Fibroblast of lung (primary cell): Measurements from ENCODE around the gene FARP1. TPM values are rescaled to one million over a fixed set of nuclear protein-coding genes. Genes with fewer than 3 reads are reported as not detected.

Source experiments
- DNase-seq, 2 donors: peaks; one replicate each; pipeline versions ENCODE4 v3.0.0 to v3.0.0-alpha.2; 2010; ENCODE audit warnings: low read depth in 2 of 2
- H2AFZ ChIP-seq: 2 replicates; pipeline ENCODE4 v1.5.1; 2012; ENCODE audit warnings: low read length, control low read depth, inconsistent platforms
- H3K27ac ChIP-seq: 2 replicates; pipeline ENCODE4 v1.5.1; 2011; ENCODE audit warnings: low read length, control low read depth; ENCODE audit not compliant: insufficient read depth
- H3K27me3 ChIP-seq: 2 replicates; pipeline ENCODE4 v1.5.1; 2011; ENCODE audit warnings: mild to moderate bottlenecking, low read length; ENCODE audit not compliant: control insufficient read depth, insufficient read depth
- H3K36me3 ChIP-seq: 2 replicates; pipeline ENCODE4 v1.5.1; 2011; ENCODE audit warnings: low read length; ENCODE audit not compliant: control insufficient read depth, insufficient read depth
- H3K4me1 ChIP-seq: 2 replicates; pipeline ENCODE4 v1.5.1; 2011; ENCODE audit warnings: low read length; ENCODE audit not compliant: control insufficient read depth, insufficient read depth; ENCODE audit errors: extremely low read depth
- H3K4me2 ChIP-seq: 2 replicates; pipeline ENCODE4 v1.5.1; 2011; ENCODE audit warnings: low read length, control low read depth; ENCODE audit not compliant: insufficient read depth; ENCODE audit errors: extremely low read depth
- H3K4me3 ChIP-seq, 4 experiments: fragments of 200-600 bp in 1 of 4; sonication (generic) in 1 of 4; replicated peaks in 1 of 4; 2 replicates each; pipeline ENCODE4 v1.5.1; 2011 to 2016; ENCODE audit warnings: low read length in 4 of 4, low read depth in 3 of 4, mild to moderate bottlenecking in 3 of 4, control low read depth in 2 of 4, inconsistent platforms in 1 of 4, mixed read lengths in 1 of 4; ENCODE audit not compliant: insufficient read depth in 1 of 4; ENCODE audit errors: control extremely low read depth in 1 of 4
- H3K79me2 ChIP-seq: 2 replicates; pipeline ENCODE4 v1.5.1; 2012; ENCODE audit warnings: mild to moderate bottlenecking, low read length, inconsistent platforms; ENCODE audit not compliant: control insufficient read depth, insufficient read depth
- H3K9ac ChIP-seq: 2 replicates; pipeline ENCODE4 v1.5.1; 2011; ENCODE audit warnings: mild to moderate bottlenecking, low read length, control low read depth; ENCODE audit not compliant: insufficient read depth
- H3K9me3 ChIP-seq: 2 replicates; pipeline ENCODE4 v1.5.1; 2012; ENCODE audit warnings: low read depth, low read length; ENCODE audit not compliant: control insufficient read depth, insufficient read depth
- H4K20me1 ChIP-seq: 2 replicates; pipeline ENCODE4 v1.5.1; 2011; ENCODE audit warnings: low read length; ENCODE audit not compliant: control insufficient read depth, insufficient read depth; ENCODE audit errors: extremely low read depth
- CTCF ChIP-seq, 2 donors: IDR thresholded peaks in 1 of 2; conservative IDR thresholded peaks in 1 of 2; 1 replicate in 1 of 2; 2 replicates in 1 of 2; pipeline ENCODE4 v1.5.1; 2011 to 2012; ENCODE audit warnings: low read length in 2 of 2, control low read depth in 1 of 2, inconsistent platforms in 1 of 2, low read depth in 1 of 2, mild to moderate bottlenecking in 1 of 2
- EZH2 ChIP-seq: IDR thresholded peaks from 2 replicates; pipeline ENCODE4 v1.5.1; 2012; ENCODE audit warnings: low read length, control low read depth, mild to moderate bottlenecking; ENCODE audit errors: missing control alignments
- polyA plus RNA-seq, 2 donors: library from polyadenylated mRNA; depleted of rRNA in 1 of 2; stranded (reverse) in 1 of 2; unstranded in 1 of 2; fragments of >200 nt; gene quantifications; 2 replicates each; pipeline ENCODE4 v1.2.1, GENCODE V29; 2011 to 2012; ENCODE audit warnings: missing spikeins in 1 of 2
- total RNA-seq: library from RNA; depleted of rRNA; stranded (reverse); fragments of >200 nt; gene quantifications from 2 replicates; pipeline ENCODE4 v1.2.1, GENCODE V29; 2014

FARP1 gene
- total and polyA plus RNA-seq, 2 donors (not counting 1 experiment from before 2014, with no cell fraction given), result 50.9 to 199 TPM

DNA sequence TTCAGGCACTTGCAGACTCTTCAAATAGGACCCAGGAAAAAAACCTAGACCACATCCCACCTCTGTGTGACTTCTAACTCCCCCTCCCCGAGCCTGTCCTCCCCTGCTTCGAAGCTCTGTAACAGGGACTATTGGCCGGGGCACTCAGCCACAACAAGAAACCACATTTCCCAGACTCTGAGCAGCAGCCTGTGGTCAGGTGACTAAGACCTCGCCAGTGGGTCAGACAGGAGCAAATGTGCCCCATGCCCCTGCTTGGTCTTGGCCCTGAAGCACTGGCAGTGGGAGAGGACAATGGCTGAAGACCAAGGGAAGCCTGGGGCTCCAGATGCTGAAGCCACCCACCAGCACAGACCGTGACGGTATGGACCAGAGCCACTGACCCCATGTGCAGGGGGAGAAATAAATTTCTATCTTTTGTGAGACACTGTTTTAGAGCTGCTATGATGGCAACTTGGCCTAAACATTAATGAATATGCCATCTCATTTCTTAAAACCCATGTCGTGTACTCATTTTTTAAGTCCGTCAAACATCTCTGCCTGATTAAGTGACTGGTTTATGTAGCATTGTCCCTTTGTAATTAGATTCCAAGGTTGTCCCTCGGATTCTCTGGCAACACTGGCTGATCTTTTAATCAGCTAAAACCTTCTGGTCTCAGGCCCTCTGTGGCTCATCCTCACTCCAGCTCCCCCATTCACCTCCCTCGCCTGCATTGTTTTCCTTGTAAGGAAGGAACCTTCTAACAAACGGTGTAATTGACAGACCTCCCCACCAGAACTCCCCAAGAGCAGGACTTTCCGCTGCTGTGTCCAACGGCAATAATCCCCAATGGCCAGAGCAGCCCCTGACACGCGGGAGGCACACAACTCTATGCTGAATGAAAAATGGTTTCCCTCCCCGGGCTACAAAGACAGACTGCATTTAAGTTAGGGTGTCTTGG is 335.6 kb downstream of the FARP1 start:
- Histone ChIP-seq H4K20me1 (no peaks in the 10 kb centered on the region), H3K9me3 (no peaks in the 10 kb centered on the region), H3K4me1 (peaks cover 24% of the 10 kb centered on the region), H3K27me3 (no peaks in the 10 kb centered on the region), H3K4me2 (no peak overlapping the region), H3K79me2 (peaks cover 49% of the 10 kb centered on the region), H3K9ac (no peak overlapping the region), H2AFZ (no peak overlapping the region), H3K4me3 (no peak overlapping the region), H3K36me3 (peaks cover 5% of the 10 kb centered on the region), H3K27ac (no peak overlapping the region)
- TF ChIP-seq EZH2 (no peak), CTCF (conservative IDR thresholded peaks at IDR 0.05 in 1 of 2, IDR thresholded peaks at IDR 0.05 in 1 of 2; ENCODE audit: low read depth in 1 of 2, low read length in 2 of 2) (no peak)
- DNase-seq, result peak; percentile 26 to 88

- Histone ChIP-seq H3K79me2 (peaks cover 59% of the 10 kb centered on the region), H4K20me1 (no peaks in the 10 kb centered on the region), H3K4me2 (no peak overlapping the region), H3K4me1 (peaks cover 34% of the 10 kb centered on the region), H3K27ac (no peak overlapping the region), H3K9ac (no peak overlapping the region), H3K9me3 (no peaks in the 10 kb centered on the region), H3K27me3 (no peaks in the 10 kb centered on the region), H3K36me3 (peaks cover 2% of the 10 kb centered on the region), H3K4me3 (no peak overlapping the region), H2AFZ (no peak overlapping the region)
- TF ChIP-seq CTCF (conservative IDR thresholded peaks at IDR 0.05 in 1 of 2, IDR thresholded peaks at IDR 0.05 in 1 of 2; ENCODE audit: low read depth in 1 of 2, low read length in 2 of 2) (no peak), EZH2 (no peak)
- DNase-seq, result no peak
These were observed 336.7 kb downstream of the FARP1 start for GRCh38 chr13:98479496-98480003.
